22Rv1 (cell line): Measurements from ENCODE around the gene JARID2.
"Not testable (repeated sequence)": the region's sequence is repeated elsewhere in the genome, so short reads cannot be mapped to it uniquely, and the experiment has no call there.

ENCODE experiments used
- H3K27ac ChIP-seq: fragments of 450-650 bp; 2 replicates; pipeline ENCODE4 v1.5.1; 2017
- ZFX ChIP-seq: fragments of 450-650 bp; IDR thresholded peaks from 2 replicates; pipeline ENCODE4 v1.6.1; 2017; ENCODE audit warnings: antibody characterized with exemption, borderline replicate concordance
- TF ChIP-seq, protein P1 (sequence below): fragments of 450-650 bp; IDR thresholded peaks from 2 replicates; pipeline ENCODE4 v1.5.1; 2017; ENCODE audit warnings: mild to moderate bottlenecking

The JARID2 gene

GRCh38 chr6:15317934-15318902 lies 72.3 kb downstream of the JARID2 start:
- no peak overlapping the region for H3K27ac ChIP-seq
- TF ChIP-seq, protein P1, sequence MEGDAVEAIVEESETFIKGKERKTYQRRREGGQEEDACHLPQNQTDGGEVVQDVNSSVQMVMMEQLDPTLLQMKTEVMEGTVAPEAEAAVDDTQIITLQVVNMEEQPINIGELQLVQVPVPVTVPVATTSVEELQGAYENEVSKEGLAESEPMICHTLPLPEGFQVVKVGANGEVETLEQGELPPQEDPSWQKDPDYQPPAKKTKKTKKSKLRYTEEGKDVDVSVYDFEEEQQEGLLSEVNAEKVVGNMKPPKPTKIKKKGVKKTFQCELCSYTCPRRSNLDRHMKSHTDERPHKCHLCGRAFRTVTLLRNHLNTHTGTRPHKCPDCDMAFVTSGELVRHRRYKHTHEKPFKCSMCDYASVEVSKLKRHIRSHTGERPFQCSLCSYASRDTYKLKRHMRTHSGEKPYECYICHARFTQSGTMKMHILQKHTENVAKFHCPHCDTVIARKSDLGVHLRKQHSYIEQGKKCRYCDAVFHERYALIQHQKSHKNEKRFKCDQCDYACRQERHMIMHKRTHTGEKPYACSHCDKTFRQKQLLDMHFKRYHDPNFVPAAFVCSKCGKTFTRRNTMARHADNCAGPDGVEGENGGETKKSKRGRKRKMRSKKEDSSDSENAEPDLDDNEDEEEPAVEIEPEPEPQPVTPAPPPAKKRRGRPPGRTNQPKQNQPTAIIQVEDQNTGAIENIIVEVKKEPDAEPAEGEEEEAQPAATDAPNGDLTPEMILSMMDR = no peak
- no peak for TF ChIP-seq ZFX

DNA sequence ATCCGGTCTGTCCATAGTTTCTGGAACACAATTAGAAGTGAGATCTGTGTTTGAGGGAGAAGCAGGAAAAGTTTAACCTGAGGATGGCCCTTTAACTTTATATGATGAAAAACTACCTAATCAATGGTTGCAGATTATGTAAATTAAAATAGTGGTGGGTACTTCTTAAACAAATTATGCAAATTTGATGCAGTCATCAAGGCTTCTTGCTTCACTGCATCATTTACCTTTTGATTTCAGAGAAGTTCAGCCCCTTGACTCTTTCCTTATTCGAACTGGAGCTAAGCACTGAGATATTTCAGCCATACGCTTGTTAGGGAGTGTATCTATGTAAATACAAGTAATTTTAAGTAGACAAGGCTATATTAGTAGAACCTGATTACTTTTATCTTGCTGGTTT lies 73.8 kb downstream of the JARID2 start:
- no peak overlapping the region for H3K27ac ChIP-seq
- TF ChIP-seq, protein P1 = no peak
- no peak for TF ChIP-seq ZFX

- H3K27ac ChIP-seq = no peak overlapping the region
- no peak for TF ChIP-seq ZFX
- TF ChIP-seq, protein P1 = no peak
These were observed 74.8 kb downstream of the JARID2 start for GRCh38 chr6:15320693-15321092.

GRCh38 chr6:15322184-15322583 lies 76.3 kb downstream of the JARID2 start:
- no peak for TF ChIP-seq ZFX
- TF ChIP-seq, protein P1 = no peak
- no peak overlapping the region for H3K27ac ChIP-seq

DNA sequence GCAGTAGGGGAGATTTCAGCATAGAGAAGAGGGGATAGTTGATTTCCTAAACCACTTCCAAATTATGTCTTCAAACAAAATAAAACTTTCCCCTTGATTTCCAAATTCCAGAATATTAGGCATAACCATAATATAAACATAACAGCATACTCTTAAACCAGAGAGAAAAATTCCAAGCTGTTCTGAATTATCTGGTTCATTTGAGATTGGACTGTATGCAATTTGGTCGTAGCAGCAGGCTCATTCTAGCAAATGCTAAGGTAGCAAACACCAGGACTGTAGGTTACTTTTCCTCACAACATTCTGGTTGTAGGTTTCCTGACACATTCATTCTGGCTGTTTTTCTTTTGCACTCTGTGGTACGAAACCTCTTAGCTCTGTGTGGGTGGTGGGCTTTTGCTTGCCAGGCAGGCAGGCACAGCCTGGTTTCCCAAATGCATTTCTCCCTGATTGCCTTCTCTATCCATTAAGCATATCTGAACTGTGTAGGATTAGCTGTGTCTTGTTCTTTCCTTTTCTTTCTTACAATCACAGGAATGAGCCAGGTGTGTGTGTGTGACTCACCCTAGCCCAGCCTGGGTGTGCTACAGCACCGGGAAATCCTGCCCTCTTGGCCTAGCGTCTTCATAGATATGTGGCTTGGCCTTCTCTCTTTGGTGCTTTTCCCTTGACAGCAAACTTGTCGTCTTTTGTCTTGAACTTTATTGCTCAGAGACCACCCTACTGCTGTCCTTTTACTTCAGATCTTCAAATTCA lies 77.1 kb downstream of the JARID2 start:
- H3K27ac ChIP-seq = no peak overlapping the region
- no peak for TF ChIP-seq ZFX
- TF ChIP-seq, protein P1 = no peak

GRCh38 chr6:15323611-15324010 lies 77.7 kb downstream of the JARID2 start:
- not testable (repeated sequence) for H3K27ac ChIP-seq

DNA sequence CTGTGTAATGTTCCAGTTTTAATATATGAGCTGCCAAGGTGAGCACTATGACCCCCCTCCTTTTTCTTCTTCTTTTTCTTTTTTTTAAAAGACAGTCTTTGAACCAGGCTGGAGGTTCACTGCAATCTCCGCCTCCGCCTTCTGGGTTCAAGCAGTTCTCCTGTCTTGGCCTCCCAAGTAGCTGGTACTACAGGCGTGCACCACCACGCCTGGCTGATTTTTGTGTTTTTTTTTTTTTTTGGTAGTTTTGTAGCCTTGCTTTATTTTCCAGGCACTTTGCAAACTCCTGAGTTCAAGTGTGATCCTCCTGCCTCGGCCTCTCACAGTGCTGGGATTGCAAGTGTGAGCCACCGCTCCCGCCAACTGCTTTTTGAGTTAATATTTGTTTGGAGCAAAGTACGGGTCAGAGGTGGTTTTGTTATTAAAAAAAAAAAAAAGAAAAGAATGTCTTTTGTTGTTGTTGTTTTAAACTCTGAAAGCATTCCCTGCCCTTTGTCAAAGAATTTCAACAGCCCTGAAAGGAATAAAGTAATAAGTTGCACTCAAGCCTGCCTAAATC lies 78.6 kb downstream of the JARID2 start:
- no peak overlapping the region for H3K27ac ChIP-seq
- no peak for TF ChIP-seq ZFX
- TF ChIP-seq, protein P1 = no peak
